K562 (cell line): ENCODE measurements around the gene FBXL13. TPM values are rescaled to one million over a fixed set of nuclear protein-coding genes. Genes with fewer than 3 reads are reported as not detected.

Source experiments
- ATAC-seq: fragments of 200-7000 bp; cut with Tn5 transposase; 3 replicates; pipeline ENCODE4 v1.9.1; 2020; ENCODE audit warnings: moderate library complexity
- BruUV-seq: library from RNA; stranded (reverse); fragments of 400-500 nt; replicated peaks from 2 replicates; lab custom pipeline; 2021; lab: Mats Ljungman, UMichigan
- CTCF ChIA-PET: fragments of 300-600 bp; formaldehyde crosslinking; extraction: SDS; loops from one replicate; lab custom pipeline; 2021; ENCODE audit warnings: low intra/inter-chr PET ratio; lab: Yijun Ruan, JAX
- POLR2A ChIA-PET: fragments of 300-600, 350-650 bp; sonication (Branson Sonifier 250); formaldehyde crosslinking; extraction: SDS; loops from one replicate; lab custom pipeline; 2021; ENCODE audit warnings: antibody characterized with exemption, inconsistent platforms; lab: Yijun Ruan, JAX
- DNase-seq, 4 experiments: peaks; one replicate each; pipeline versions ENCODE4 v3.0.0 to v3.0.0-alpha.2; 2011 to 2018; ENCODE audit warnings: low spot score in 3 of 4, mixed read lengths in 3 of 4; ENCODE audit errors: extremely low read depth in 1 of 4
- FAIRE-seq: peaks from 2 replicates; lab custom pipeline; 2011; peaks lifted over from hg19 to GRCh38; lab: Jason Lieb, UNC
- H2AFZ ChIP-seq: 2 replicates; pipeline ENCODE4 v1.6.0; 2011; ENCODE audit warnings: low read depth, low read length, control low read depth, inconsistent platforms
- H3K27ac ChIP-seq: fragments of 200-600 bp; 3 replicates; pipeline ENCODE4 v1.8.0; 2011; ENCODE audit warnings: low read depth, mild to moderate bottlenecking, control low read depth, inconsistent platforms, low read length, moderate library complexity, mixed read lengths; ENCODE audit errors: extremely low read depth
- H3K27me3 ChIP-seq, 2 experiments: fragments of 300-600 bp in 1 of 2; 2 replicates in 1 of 2; 3 replicates in 1 of 2; pipeline versions ENCODE4 v1.6.0 to v1.8.0; 2011; ENCODE audit warnings: inconsistent platforms in 2 of 2, low read length in 2 of 2, mild to moderate bottlenecking in 1 of 2, mixed read lengths in 1 of 2, moderate library complexity in 1 of 2; ENCODE audit not compliant: control insufficient read depth in 2 of 2, insufficient read depth in 2 of 2
- H3K36me3 ChIP-seq: fragments of 300-600 bp; 3 replicates; pipeline ENCODE4 v1.8.0; 2011; ENCODE audit warnings: mild to moderate bottlenecking, low read length, inconsistent platforms; ENCODE audit not compliant: control insufficient read depth, insufficient read depth
- H3K4me1 ChIP-seq, 2 experiments: fragments of 200-600 bp in 1 of 2; replicated peaks in 1 of 2; 2 replicates in 1 of 2; 3 replicates in 1 of 2; pipeline versions ENCODE4 v1.5.1 to v1.8.0; 2011; ENCODE audit warnings: inconsistent platforms in 2 of 2, low read length in 2 of 2, mild to moderate bottlenecking in 1 of 2, mixed read lengths in 1 of 2, moderate library complexity in 1 of 2; ENCODE audit not compliant: control insufficient read depth in 2 of 2, insufficient read depth in 2 of 2
- H3K4me2 ChIP-seq: 2 replicates; pipeline ENCODE4 v1.6.1; 2011; ENCODE audit warnings: low read length, control low read depth, inconsistent platforms, mixed read lengths; ENCODE audit not compliant: insufficient read depth
- H3K4me3 ChIP-seq: fragments of 200-600 bp; sonication (generic), shearing (Covaris generic); 2 replicates; pipeline ENCODE4 v1.5.1; 2016; ENCODE audit warnings: control low read depth, inconsistent platforms
- H3K79me2 ChIP-seq: fragments of 200-600 bp; 3 replicates; pipeline ENCODE4 v1.8.0; 2011; ENCODE audit warnings: low read length, inconsistent platforms; ENCODE audit not compliant: control insufficient read depth, insufficient read depth
- H3K9ac ChIP-seq, 2 experiments: 2 replicates each; pipeline versions ENCODE4 v1.6.0 to v1.6.1; 2011; ENCODE audit warnings: low read depth in 2 of 2, low read length in 2 of 2, control low read depth in 1 of 2, inconsistent platforms in 1 of 2, mild to moderate bottlenecking in 1 of 2, mixed read lengths in 1 of 2; ENCODE audit not compliant: insufficient read depth in 1 of 2
- H3K9me1 ChIP-seq: one replicate; pipeline ENCODE4 v1.6.0; 2011; ENCODE audit warnings: inconsistent platforms, mild to moderate bottlenecking, low read length, moderate library complexity; ENCODE audit not compliant: control insufficient read depth, insufficient read depth
- H3K9me3 ChIP-seq: replicated peaks from 2 replicates; pipeline ENCODE4 v1.5.1; 2011; ENCODE audit warnings: low read depth, low read length, inconsistent platforms; ENCODE audit not compliant: control insufficient read depth, insufficient read depth
- H4K20me1 ChIP-seq: replicated peaks from 2 replicates; pipeline ENCODE4 v1.6.1; 2011; ENCODE audit warnings: low read length, inconsistent platforms, mixed read lengths; ENCODE audit not compliant: control insufficient read depth, insufficient read depth
- AFF1 ChIP-seq, 2 experiments: fragments of 450-650 bp; IDR thresholded peaks; 2 replicates each; pipeline ENCODE4 v1.6.1; 2018; ENCODE audit warnings: mild to moderate bottlenecking in 2 of 2, low read depth in 1 of 2; ENCODE audit not compliant: partially characterized antibody in 2 of 2
- CCNT2 ChIP-seq: IDR thresholded peaks from 2 replicates; pipeline ENCODE4 v1.6.1; 2011; ENCODE audit warnings: borderline replicate concordance, low read depth, mild to moderate bottlenecking, moderate library complexity, mixed read lengths, low read length; ENCODE audit not compliant: insufficient read length; ENCODE audit errors: extremely low read depth
- EP400 ChIP-seq: fragments of 450-650 bp; IDR thresholded peaks from 2 replicates; pipeline ENCODE4 v1.6.1; 2017; ENCODE audit warnings: antibody characterized with exemption, mild to moderate bottlenecking, moderate library complexity
- FOXA3 ChIP-seq, 2 experiments: fragments of 450-650 bp in 1 of 2; sonication (generic) in 1 of 2; formaldehyde crosslinking; IDR thresholded peaks in 1 of 2; conservative IDR thresholded peaks in 1 of 2; 2 replicates each; pipeline versions ENCODE4 v1.4.0 to v1.8.0; 2020 to 2022; ENCODE audit warnings: mild to moderate bottlenecking in 2 of 2, missing genetic modification reagents in 1 of 2
- HNRNPL ChIP-seq: fragments of 200-400 bp; formaldehyde crosslinking; IDR thresholded peaks from 2 replicates; pipeline ENCODE4 v1.6.1; 2017; ENCODE audit warnings: low read depth, mild to moderate bottlenecking, low read length
- MECOM ChIP-seq: fragments of 250-450 bp; sonication (Bioruptor Pico); IDR thresholded peaks from 2 replicates; pipeline ENCODE4 v1.8.0; 2022; ENCODE audit warnings: inconsistent platforms
- MEIS2 ChIP-seq: fragments of 450-650 bp; IDR thresholded peaks from 2 replicates; pipeline ENCODE4 v1.6.1; 2014; ENCODE audit warnings: mild to moderate bottlenecking; ENCODE audit not compliant: partially characterized antibody
- NR4A1 ChIP-seq, 2 experiments: fragments of 250-450 bp in 1 of 2; fragments of 450-650 bp in 1 of 2; sonication (Bioruptor Pico) in 1 of 2; IDR thresholded peaks; 2 replicates each; pipeline versions ENCODE4 v1.4.0 to v1.6.1; 2016 to 2020; ENCODE audit warnings: mild to moderate bottlenecking in 2 of 2, missing compliant biosample characterization in 1 of 2, missing genetic modification characterization in 1 of 2, moderate library complexity in 1 of 2
- PHB ChIP-seq: fragments of 250-450 bp; sonication (Bioruptor Pico); IDR thresholded peaks from 2 replicates; pipeline ENCODE4 v1.5.0; 2021
- POLR2G ChIP-seq: fragments of 200-400 bp; formaldehyde crosslinking; IDR thresholded peaks from 2 replicates; pipeline ENCODE4 v1.6.1; 2017; ENCODE audit warnings: low read depth, mild to moderate bottlenecking, antibody characterized with exemption, low read length, moderate library complexity
- SMARCB1 ChIP-seq: IDR thresholded peaks from 2 replicates; pipeline ENCODE4 v1.6.1; 2011; ENCODE audit warnings: improper control_type of control experiment, low read depth; ENCODE audit not compliant: insufficient read length
- TEAD4 ChIP-seq, 2 experiments: sonication (generic) in 1 of 2; formaldehyde crosslinking in 1 of 2; IDR thresholded peaks; 2 replicates each; pipeline versions ENCODE4 v1.6.1 to v1.8.0; 2012 to 2022; ENCODE audit warnings: borderline replicate concordance in 1 of 2, inconsistent platforms in 1 of 2, low read length in 1 of 2, mild to moderate bottlenecking in 1 of 2, missing genetic modification reagents in 1 of 2
- XRCC4 ChIP-seq: IDR thresholded peaks from one replicate; pipeline ENCODE4 v1.6.1; 2011; ENCODE audit not compliant: insufficient read depth, insufficient read length; ENCODE audit errors: extremely low read depth
- ZNF3 ChIP-seq: fragments of 250-450 bp; sonication (Bioruptor Pico); IDR thresholded peaks from 2 replicates; pipeline ENCODE4 v1.5.0; 2021; ENCODE audit warnings: mild to moderate bottlenecking, moderate library complexity
- ZNF75A ChIP-seq: fragments of 450-650 bp; formaldehyde crosslinking; IDR thresholded peaks from 2 replicates; pipeline ENCODE4 v1.4.0; 2020; ENCODE audit warnings: mild to moderate bottlenecking
- WGBS: fragments of 100-300 bp; shearing (Covaris generic); methylation state at CpG from one replicate; pipeline ENCODE4 v1.1.6; 2016; ENCODE audit warnings: low coverage, mixed read lengths; ENCODE audit not compliant: insufficient coverage; ENCODE audit errors: missing lambda C conversion rate; 5-methylcytosine and 5-hydroxymethylcytosine counted together
- in situ Hi-C: fragments of 300-500 bp; cut with MboI; formaldehyde crosslinking; loops from 4 replicates; pipeline ENCODE4 v1.15.0; 2018; ENCODE audit warnings: inconsistent platforms, mixed read lengths
- intact Hi-C: fragments of 100-400 bp; cut with micrococcal nuclease; formaldehyde crosslinking; loops from 2 replicates; pipeline ENCODE4 v1.14.2; 2022
- polyA plus RNA-seq, 8 experiments: library from polyadenylated mRNA; depleted of rRNA in 4 of 8; stranded (reverse) in 5 of 8; unstranded in 3 of 8; fragments of >200 nt; fragmentation: Nextera tagmentation in 2 of 8; fragmentation: Illumina TruSeq in 1 of 8; extraction: Ambion mirVana in 2 of 8; extraction: Trizol in 1 of 8; gene quantifications; 2 replicates each; pipeline versions ENCODE4 v1.2.1 to v1.2.3, GENCODE V29; 2011 to 2014; ENCODE audit warnings: inconsistent platforms in 1 of 8, missing spikeins in 1 of 8
- total RNA-seq, 7 experiments: library from RNA; depleted of rRNA in 6 of 7; stranded (reverse); fragments of >200 nt in 6 of 7; fragmentation: Illumina TruSeq in 2 of 7; extraction: Trizol in 2 of 7; gene quantifications; 2 replicates each; pipeline versions ENCODE4 v1.2.1 to v1.2.3, GENCODE V29; 2011 to 2021; ENCODE audit warnings: low replicate concordance in 1 of 7

The FBXL13 gene
- total and polyA plus RNA-seq, 9 of the 15 experiments (the other 6 are each of a cell fraction or from before 2014, with no cell fraction given): 16.3 to 55.0 (median 25.4) TPM

DNA sequence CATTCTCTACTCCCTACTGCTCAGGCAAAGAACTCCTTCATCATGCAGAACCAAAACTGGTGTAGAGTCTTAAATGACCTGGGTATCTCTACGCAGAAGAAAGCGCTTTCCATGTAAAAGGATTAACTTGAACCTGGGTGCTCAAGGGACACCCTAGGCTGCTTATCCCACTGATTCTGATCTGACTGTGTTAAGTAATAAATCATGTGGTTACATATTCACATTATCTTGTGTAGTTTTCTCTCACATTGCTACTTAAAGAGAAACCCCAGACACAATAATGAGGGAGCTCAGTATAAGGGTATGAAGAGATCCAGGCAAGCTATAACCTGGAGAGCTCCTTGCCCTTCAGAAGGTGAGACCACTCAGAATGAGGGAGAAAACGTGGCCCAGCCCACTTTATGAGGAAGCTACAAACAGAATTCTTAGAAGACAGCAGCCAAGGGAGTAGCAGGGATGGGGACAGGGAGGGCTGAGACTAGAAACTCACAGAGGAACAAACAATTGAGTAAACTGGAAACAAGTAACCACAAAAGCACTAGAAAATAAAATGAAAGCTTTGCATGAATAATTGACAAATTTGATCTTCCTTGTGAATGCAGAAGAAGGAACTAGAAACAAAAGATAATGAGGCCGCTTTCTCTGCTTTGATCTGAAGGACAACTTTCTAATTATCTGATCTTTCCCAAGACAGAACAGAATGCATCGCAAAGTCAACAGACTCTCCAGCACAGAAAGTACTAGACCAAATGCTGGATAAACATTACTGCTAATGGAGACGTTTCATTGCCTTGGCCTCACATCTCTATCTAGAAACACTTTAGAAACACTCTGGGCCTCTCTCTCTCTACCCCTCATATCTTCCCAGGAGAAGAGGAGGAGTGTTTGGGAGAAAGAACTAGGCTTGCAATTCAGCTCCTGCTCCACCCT is 85.7 kb downstream of the FBXL13 start:
- ATAC-seq (peak; percentile 7; the same call in 2 of the 3 replicates), FAIRE-seq (no peak), DNase-seq (no peak)
- no peaks in the 10 kb centered on the region for H3K27me3 ChIP-seq
- H3K27ac ChIP-seq: peak overlapping the region; percentile 24; the same call in 2 of the 3 replicates
- no peak overlapping the region; the same call in 1 of the 2 replicates for H3K4me2 ChIP-seq
- H4K20me1 ChIP-seq: no peaks in the 10 kb centered on the region
- peaks cover 19% of the 10 kb centered on the region for H3K36me3 ChIP-seq
- intact Hi-C loops: no loop called here
- CTCF ChIA-PET: no interaction called here
- peaks cover 23 to 60% of the 10 kb centered on the region in 2 experiments for H3K4me1 ChIP-seq
- in situ Hi-C loops: loop anchor here (5.0 kb wide), 1 partner anchor 68 kb away; no protein-coding TSS in a partner anchor
- no peaks in the 10 kb centered on the region for H3K9me1 ChIP-seq
- POLR2A ChIA-PET: interaction anchor here (1.1 kb wide), 1 partner anchor 21 kb away, joined by 3 read pairs; no protein-coding TSS in a partner anchor
- BruUV-seq: no TSS peak
- no peak overlapping the region for H2AFZ ChIP-seq
- no peak overlapping the region for H3K4me3 ChIP-seq
- 21% methylated on average over 6 of the region's 6 CpGs for WGBS
- H3K9ac ChIP-seq: no peak overlapping the region
- H3K9me3 ChIP-seq: no peaks in the 10 kb centered on the region
- H3K79me2 ChIP-seq: no peaks in the 10 kb centered on the region; the same call in 2 of the 3 replicates
- TF ChIP-seq FOXA3 (CRISPR knock-in tag; conservative IDR thresholded peaks at IDR 0.05 in 1 of 2, IDR thresholded peaks at IDR 0.05 in 1 of 2) (peak in 1 of 2 experiments; percentile 55; a peak in 2 of 4 replicates), ZNF75A (CRISPR knock-in tag) (peak; percentile 89; the same call in 1 of the 2 replicates), PHB (no peak), MEIS2 (peak; percentile 94), XRCC4 (no peak), AFF1 (IDR thresholded peaks at IDR 0.05; ENCODE audit: low read depth in 1 of 2, partially characterized antibody in 2 of 2) (peak in 1 of 2 experiments; percentile 10), SMARCB1 (peak; percentile 6), POLR2G (0 out of 2 replicates have a peak, but pooled peaks have one; percentile 20), ZNF3 (CRISPR knock-in tag) (0 out of 2 replicates have a peak, but pooled peaks have one; percentile 59), EP400 (0 out of 2 replicates have a peak, but pooled peaks have one; percentile 6), HNRNPL (no peak), MECOM (CRISPR knock-in tag) (0 out of 2 replicates have a peak, but pooled peaks have one; percentile 21), CCNT2 (peak; percentile 11), TEAD4 (IDR thresholded peaks at IDR 0.05; ENCODE audit: low read length) (peak; percentile 10; the same call in 1 of the 2 replicates), TEAD4 (CRISPR knock-in tag; IDR thresholded peaks at IDR 0.05; ENCODE audit: borderline replicate concordance) (no peak), NR4A1 (CRISPR knock-in tag; IDR thresholded peaks at IDR 0.05) (0 out of 2 replicates have a peak, but pooled peaks have one; percentile 35), NR4A1 (tag; IDR thresholded peaks at IDR 0.05) (no peak)
